ENCODE data around the gene DYRK1B. TPM values are rescaled to one million over a fixed set of nuclear protein-coding genes. Genes with fewer than 3 reads are reported as not detected.

Gene DYRK1B
- total and polyA plus RNA-seq, 2 donors from 2014 or later = 18.9 to 28.9 TPM

- no peaks in the 10 kb centered on the region for H3K9me3 ChIP-seq (ENCODE audit: control insufficient read depth in 2 of 3, insufficient read depth in 1 of 3, low read length in 3 of 3)
- no peak overlapping the region for H3K9ac ChIP-seq (ENCODE audit: low read length in 3 of 3)
- no peak for DNase-seq
- peaks cover 0 to 15% (median 7%) of the 10 kb centered on the region in 3 donors for H3K4me1 ChIP-seq (ENCODE audit: control insufficient read depth in 2 of 3, insufficient read depth in 2 of 3, low read depth in 1 of 3, low read length in 3 of 3)
- H3K27ac ChIP-seq (ENCODE audit: low read depth in 2 of 2, low read length in 2 of 2) = no peak overlapping the region
- intact Hi-C loops (cut with DNase I) = no loop called here
- no peaks in the 10 kb centered on the region for H3K27me3 ChIP-seq (ENCODE audit: control insufficient read depth, insufficient read depth, low read length)
- no peak overlapping the region for H3K4me3 ChIP-seq (ENCODE audit: low read length in 3 of 3)
- FAIRE-seq = no peak
- H3K36me3 ChIP-seq (ENCODE audit: control insufficient read depth in 2 of 3, insufficient read depth in 3 of 3, low read length in 3 of 3) = peaks cover 12 to 48% (median 23%) of the 10 kb centered on the region in 3 donors
- TF ChIP-seq CTCF (IDR thresholded peaks at IDR 0.05; ENCODE audit: borderline replicate concordance, extremely low read depth, insufficient read depth) = no peak
These were observed 4.2 kb downstream of the DYRK1B start for GRCh38 chr19:39829702-39830275.

DNA sequence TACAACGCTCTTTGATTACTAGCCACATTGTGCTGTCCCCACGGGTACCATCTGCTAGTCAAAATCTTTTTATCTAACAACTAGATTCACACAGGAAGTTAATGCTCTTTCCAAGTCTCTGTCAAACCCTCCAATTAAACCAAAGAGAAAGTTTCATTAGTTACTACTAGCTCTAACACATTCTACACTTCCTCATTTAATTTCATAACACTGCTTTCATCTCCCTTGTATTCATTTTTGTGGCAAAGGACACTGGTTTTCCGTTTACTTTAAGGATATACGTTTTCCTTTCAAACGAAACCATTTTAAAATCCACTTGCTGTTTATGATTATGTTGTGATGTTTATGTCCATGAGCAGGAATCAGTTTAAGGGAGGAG lies 5.3 kb downstream of the DYRK1B start:
- intact Hi-C loops (cut with DNase I) = no loop called here
- Histone ChIP-seq H3K4me3 (ENCODE audit: low read length in 3 of 3) (no peak overlapping the region), H3K4me1 (ENCODE audit: control insufficient read depth in 2 of 3, insufficient read depth in 2 of 3, low read depth in 1 of 3, low read length in 3 of 3) (peaks cover 0 to 16% (median 9%) of the 10 kb centered on the region in 3 donors), H3K27ac (ENCODE audit: low read depth in 2 of 2, low read length in 2 of 2) (no peak overlapping the region), H3K9me3 (ENCODE audit: control insufficient read depth in 2 of 3, insufficient read depth in 1 of 3, low read length in 3 of 3) (no peaks in the 10 kb centered on the region), H3K9ac (ENCODE audit: low read length in 3 of 3) (no peak overlapping the region), H3K27me3 (ENCODE audit: control insufficient read depth, insufficient read depth, low read length) (no peaks in the 10 kb centered on the region), H3K36me3 (ENCODE audit: control insufficient read depth in 2 of 3, insufficient read depth in 3 of 3, low read length in 3 of 3) (peaks cover 10 to 44% (median 23%) of the 10 kb centered on the region in 3 donors)
- DNase-seq (no peak), FAIRE-seq (no peak)
- TF ChIP-seq CTCF (IDR thresholded peaks at IDR 0.05; ENCODE audit: borderline replicate concordance, extremely low read depth, insufficient read depth) = no peak

GRCh38 chr19:39828015-39828653 lies 5.8 kb downstream of the DYRK1B start:
- Histone ChIP-seq H3K9me3 (ENCODE audit: control insufficient read depth in 2 of 3, insufficient read depth in 1 of 3, low read length in 3 of 3) (no peaks in the 10 kb centered on the region), H3K4me1 (ENCODE audit: control insufficient read depth in 2 of 3, insufficient read depth in 2 of 3, low read depth in 1 of 3, low read length in 3 of 3) (peaks cover 0 to 18% (median 12%) of the 10 kb centered on the region in 3 donors), H3K27me3 (ENCODE audit: control insufficient read depth, insufficient read depth, low read length) (no peaks in the 10 kb centered on the region), H3K36me3 (ENCODE audit: control insufficient read depth in 2 of 3, insufficient read depth in 3 of 3, low read length in 3 of 3) (peaks cover 10 to 44% (median 23%) of the 10 kb centered on the region in 3 donors), H3K9ac (ENCODE audit: low read length in 3 of 3) (no peak overlapping the region), H3K27ac (ENCODE audit: low read depth in 2 of 2, low read length in 2 of 2) (no peak overlapping the region), H3K4me3 (ENCODE audit: low read length in 3 of 3) (no peak overlapping the region)
- no peak for TF ChIP-seq CTCF (IDR thresholded peaks at IDR 0.05; ENCODE audit: borderline replicate concordance, extremely low read depth, insufficient read depth)
- intact Hi-C loops (cut with DNase I) = no loop called here
- peak in 1 of 5 donors; percentile 53 for DNase-seq
- no peak for FAIRE-seq
